Measurements from ENCODE around the gene ELOVL6.

The ELOVL6 gene

GRCh38 chr4:110129544-110129943 lies 68.9 kb downstream of the ELOVL6 start:
- in situ Hi-C loops (cut with MboI; ENCODE audit: low sequenced_read_pairs): no loop called here

- in situ Hi-C loops (cut with MboI; ENCODE audit: low sequenced_read_pairs): no loop called here
Measured at GRCh38 chr4:110128472-110128919, 69.9 kb downstream of the ELOVL6 start.

GRCh38 chr4:110128029-110128428 lies 70.4 kb downstream of the ELOVL6 start:
- in situ Hi-C loops (cut with MboI; ENCODE audit: low sequenced_read_pairs): no loop called here

GRCh38 chr4:110124711-110125110 lies 73.7 kb downstream of the ELOVL6 start:
- in situ Hi-C loops (cut with MboI; ENCODE audit: low sequenced_read_pairs): no loop called here

GRCh38 chr4:110122201-110122600 lies 76.2 kb downstream of the ELOVL6 start:
- in situ Hi-C loops (cut with MboI; ENCODE audit: low sequenced_read_pairs): no loop called here

GRCh38 chr4:110120506-110120905 lies 77.9 kb downstream of the ELOVL6 start:
- in situ Hi-C loops (cut with MboI; ENCODE audit: low sequenced_read_pairs): no loop called here

- in situ Hi-C loops (cut with MboI; ENCODE audit: low sequenced_read_pairs): no loop called here
Measured at GRCh38 chr4:110119880-110120279, 78.5 kb downstream of the ELOVL6 start.

GRCh38 chr4:110119337-110119736 lies 79.1 kb downstream of the ELOVL6 start:
- in situ Hi-C loops (cut with MboI; ENCODE audit: low sequenced_read_pairs): no loop called here

GRCh38 chr4:110112056-110112455 lies 86.4 kb downstream of the ELOVL6 start:
- in situ Hi-C loops (cut with MboI; ENCODE audit: low sequenced_read_pairs): no loop called here

GRCh38 chr4:110109455-110109854 lies 89.0 kb downstream of the ELOVL6 start:
- in situ Hi-C loops (cut with MboI; ENCODE audit: low sequenced_read_pairs): no loop called here

GRCh38 chr4:110108960-110109359 lies 89.5 kb downstream of the ELOVL6 start:
- in situ Hi-C loops (cut with MboI; ENCODE audit: low sequenced_read_pairs): no loop called here

- in situ Hi-C loops (cut with MboI; ENCODE audit: low sequenced_read_pairs): no loop called here
Measured at GRCh38 chr4:110108422-110108821, 90.0 kb downstream of the ELOVL6 start.

- in situ Hi-C loops (cut with MboI; ENCODE audit: low sequenced_read_pairs): no loop called here
Measured at GRCh38 chr4:110107866-110108265, 90.5 kb downstream of the ELOVL6 start.

- in situ Hi-C loops (cut with MboI; ENCODE audit: low sequenced_read_pairs): no loop called here
Measured at GRCh38 chr4:110106931-110107296, 91.5 kb downstream of the ELOVL6 start.

GRCh38 chr4:110104661-110105060 lies 93.8 kb downstream of the ELOVL6 start:
- in situ Hi-C loops (cut with MboI; ENCODE audit: low sequenced_read_pairs): no loop called here

GRCh38 chr4:110099638-110100037 lies 98.8 kb downstream of the ELOVL6 start:
- in situ Hi-C loops (cut with MboI; ENCODE audit: low sequenced_read_pairs): no loop called here

- in situ Hi-C loops (cut with MboI; ENCODE audit: low sequenced_read_pairs): no loop called here
Measured at GRCh38 chr4:110096405-110096804, 102.0 kb downstream of the ELOVL6 start.

- in situ Hi-C loops (cut with MboI; ENCODE audit: low sequenced_read_pairs): no loop called here
Measured at GRCh38 chr4:110092646-110093045, 105.8 kb downstream of the ELOVL6 start.

- in situ Hi-C loops (cut with MboI; ENCODE audit: low sequenced_read_pairs): no loop called here
Measured at GRCh38 chr4:110091434-110092140, 106.8 kb downstream of the ELOVL6 start.

GRCh38 chr4:110088670-110089069 lies 109.7 kb downstream of the ELOVL6 start:
- in situ Hi-C loops (cut with MboI; ENCODE audit: low sequenced_read_pairs): no loop called here

- in situ Hi-C loops (cut with MboI; ENCODE audit: low sequenced_read_pairs): no loop called here
Measured at GRCh38 chr4:110087070-110087708, 111.2 kb downstream of the ELOVL6 start.

- in situ Hi-C loops (cut with MboI; ENCODE audit: low sequenced_read_pairs): no loop called here
Measured at GRCh38 chr4:110085131-110085530, 113.3 kb downstream of the ELOVL6 start.

- in situ Hi-C loops (cut with MboI; ENCODE audit: low sequenced_read_pairs): no loop called here
Measured at GRCh38 chr4:110084154-110084553, 114.3 kb downstream of the ELOVL6 start.
